Activated T-cell treated with anti-CD3 and anti-CD28 coated beads for 48 hours (primary cell): ENCODE data around the gene TRPC5OS.

Experiments
- DNase-seq: peaks from one replicate; pipeline ENCODE4 v3.0.0-alpha.2; 2020; ENCODE audit warnings: low read depth

Gene TRPC5OS

GRCh38 chrX:111896148-111896547 is 20.2 kb downstream of the TRPC5OS start:
- DNase-seq: no peak

- DNase-seq: no peak
Measured at GRCh38 chrX:111914398-111915090, 38.6 kb downstream of the TRPC5OS start.

- no peak for DNase-seq
Measured at GRCh38 chrX:111917591-111917990, 41.6 kb downstream of the TRPC5OS start.

GRCh38 chrX:111928456-111928855 is 52.5 kb downstream of the TRPC5OS start:
- no peak for DNase-seq
